Osteocyte (in vitro differentiated cells): ENCODE results near the gene HLCS. TPM values are rescaled to one million over a fixed set of nuclear protein-coding genes. Genes with fewer than 3 reads are reported as not detected.

Experiments used
- DNase-seq: peaks from one replicate; pipeline ENCODE4 v3.0.0; 2021; ENCODE audit warnings: mixed read lengths; ENCODE audit not compliant: unreplicated experiment; ENCODE audit errors: extremely low spot score
- H3K27ac Mint-ChIP-seq: one replicate; pipeline ENCODE4 v1.8.0; 2021; ENCODE audit warnings: mild to moderate bottlenecking, mixed read lengths; ENCODE audit not compliant: unreplicated experiment
- H3K27me3 Mint-ChIP-seq: one replicate; pipeline ENCODE4 v1.8.0; 2021; ENCODE audit warnings: mixed read lengths; ENCODE audit not compliant: unreplicated experiment
- H3K36me3 Mint-ChIP-seq: one replicate; pipeline ENCODE4 v1.8.0; 2021; ENCODE audit warnings: mixed read lengths; ENCODE audit not compliant: unreplicated experiment
- H3K4me1 Mint-ChIP-seq: one replicate; pipeline ENCODE4 v1.8.0; 2021; ENCODE audit warnings: mixed read lengths; ENCODE audit not compliant: unreplicated experiment
- H3K4me3 Mint-ChIP-seq: one replicate; pipeline ENCODE4 v1.8.0; 2021; ENCODE audit warnings: mild to moderate bottlenecking, moderate library complexity, mixed read lengths; ENCODE audit not compliant: unreplicated experiment
- H3K9me3 Mint-ChIP-seq: one replicate; pipeline ENCODE4 v1.8.0; 2021; ENCODE audit warnings: mixed read lengths; ENCODE audit not compliant: unreplicated experiment
- total RNA-seq: library from RNA; stranded (reverse); gene quantifications from 2 replicates; pipeline ENCODE4 v1.2.1, GENCODE V29; 2021
- TF ChIP-seq, protein P1 (sequence below): fragments of 200-600 bp; sonication (generic); IDR thresholded peaks from 2 replicates; pipeline ENCODE4 v1.5.0; 2021; ENCODE audit warnings: antibody characterized with exemption, mild to moderate bottlenecking, moderate library complexity

The HLCS gene
- total RNA-seq, 1 donor from 2014 or later: 26.7 TPM

DNA sequence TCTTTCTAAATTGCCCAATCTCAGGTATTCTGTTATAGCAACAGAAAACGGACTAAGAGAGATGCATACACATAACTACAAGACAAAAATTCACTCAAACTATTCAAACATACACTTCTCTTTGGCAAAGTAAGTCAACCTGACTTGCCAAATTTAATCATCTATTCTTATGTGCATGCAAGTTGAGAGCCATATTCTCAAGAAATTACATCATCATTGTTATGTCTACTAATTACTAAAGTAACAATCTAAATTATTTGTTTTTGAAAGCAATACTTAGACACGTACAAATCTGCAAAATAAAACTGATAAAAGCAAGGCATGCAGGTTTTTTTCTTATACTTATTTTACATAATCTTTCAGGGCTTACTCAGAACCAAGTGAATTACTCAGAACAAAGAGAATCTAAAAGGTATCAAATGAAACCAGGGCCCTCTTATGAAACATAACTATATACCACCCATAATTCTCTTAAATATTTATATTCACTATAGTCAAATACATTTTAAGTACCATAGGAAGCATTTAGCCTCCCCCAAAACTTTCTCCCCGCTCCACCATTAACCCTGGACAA lies 62.3 kb downstream of the HLCS start:
- no peak overlapping the region for H3K4me3 Mint-ChIP-seq
- no peak overlapping the region for H3K27ac Mint-ChIP-seq
- peaks cover 25% of the 10 kb centered on the region for H3K4me1 Mint-ChIP-seq
- H3K9me3 Mint-ChIP-seq: no peaks in the 10 kb centered on the region
- TF ChIP-seq, protein P1, sequence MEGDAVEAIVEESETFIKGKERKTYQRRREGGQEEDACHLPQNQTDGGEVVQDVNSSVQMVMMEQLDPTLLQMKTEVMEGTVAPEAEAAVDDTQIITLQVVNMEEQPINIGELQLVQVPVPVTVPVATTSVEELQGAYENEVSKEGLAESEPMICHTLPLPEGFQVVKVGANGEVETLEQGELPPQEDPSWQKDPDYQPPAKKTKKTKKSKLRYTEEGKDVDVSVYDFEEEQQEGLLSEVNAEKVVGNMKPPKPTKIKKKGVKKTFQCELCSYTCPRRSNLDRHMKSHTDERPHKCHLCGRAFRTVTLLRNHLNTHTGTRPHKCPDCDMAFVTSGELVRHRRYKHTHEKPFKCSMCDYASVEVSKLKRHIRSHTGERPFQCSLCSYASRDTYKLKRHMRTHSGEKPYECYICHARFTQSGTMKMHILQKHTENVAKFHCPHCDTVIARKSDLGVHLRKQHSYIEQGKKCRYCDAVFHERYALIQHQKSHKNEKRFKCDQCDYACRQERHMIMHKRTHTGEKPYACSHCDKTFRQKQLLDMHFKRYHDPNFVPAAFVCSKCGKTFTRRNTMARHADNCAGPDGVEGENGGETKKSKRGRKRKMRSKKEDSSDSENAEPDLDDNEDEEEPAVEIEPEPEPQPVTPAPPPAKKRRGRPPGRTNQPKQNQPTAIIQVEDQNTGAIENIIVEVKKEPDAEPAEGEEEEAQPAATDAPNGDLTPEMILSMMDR: no peak
- no peaks in the 10 kb centered on the region for H3K27me3 Mint-ChIP-seq
- DNase-seq: no peak
- peaks cover 10% of the 10 kb centered on the region for H3K36me3 Mint-ChIP-seq

DNA sequence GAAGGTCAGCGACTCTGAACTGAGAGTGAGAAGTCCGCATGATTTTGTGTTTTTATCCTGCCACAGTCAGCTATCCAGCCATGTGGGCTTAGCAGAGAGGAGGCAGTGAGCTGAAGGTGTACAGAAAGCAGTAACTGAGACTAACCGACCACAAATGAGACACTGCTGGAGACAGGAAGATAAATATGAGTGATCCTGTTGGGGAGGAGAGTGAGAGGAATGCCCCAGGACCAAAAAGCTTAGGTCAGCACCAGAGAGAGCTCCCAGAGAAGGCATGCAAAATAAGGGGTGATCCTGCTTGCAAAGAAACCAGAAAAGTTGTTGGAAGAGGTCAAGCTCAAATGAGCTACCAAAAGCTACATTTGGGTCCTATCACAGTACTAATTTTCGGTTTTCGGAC lies 63.7 kb downstream of the HLCS start:
- H3K4me3 Mint-ChIP-seq: no peak overlapping the region
- no peaks in the 10 kb centered on the region for H3K27me3 Mint-ChIP-seq
- TF ChIP-seq, protein P1: no peak
- H3K9me3 Mint-ChIP-seq: no peaks in the 10 kb centered on the region
- H3K36me3 Mint-ChIP-seq: peaks cover 3% of the 10 kb centered on the region
- peak overlapping the region; percentile 16 for H3K27ac Mint-ChIP-seq
- no peak for DNase-seq
- peaks cover 16% of the 10 kb centered on the region for H3K4me1 Mint-ChIP-seq

DNA sequence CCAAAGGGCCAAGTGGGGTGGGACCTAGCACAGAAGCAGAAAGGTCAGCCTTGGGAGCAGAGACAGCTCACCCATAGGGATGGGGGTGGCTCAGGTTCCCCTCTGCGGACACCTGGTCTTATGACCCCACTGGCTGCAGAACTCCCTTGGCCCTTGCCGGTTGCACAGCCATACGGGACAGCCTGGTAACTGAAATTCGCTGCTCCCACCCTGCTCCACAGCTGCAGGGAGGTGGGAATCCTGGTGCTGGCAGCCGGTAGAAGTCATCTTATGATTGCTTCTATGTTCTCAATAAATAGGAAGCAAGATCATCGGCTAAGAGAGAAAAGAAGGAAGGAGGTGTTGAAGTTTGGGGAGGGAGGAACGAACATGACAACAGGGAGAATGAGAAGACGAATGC lies 64.1 kb downstream of the HLCS start:
- Mint-ChIP-seq H3K4me1 (peaks cover 13% of the 10 kb centered on the region), H3K27me3 (no peaks in the 10 kb centered on the region), H3K27ac (peak overlapping the region; percentile 16), H3K9me3 (no peaks in the 10 kb centered on the region), H3K4me3 (no peak overlapping the region), H3K36me3 (peaks cover 5% of the 10 kb centered on the region)
- DNase-seq: peak; percentile 59
- TF ChIP-seq, protein P1: no peak

DNA sequence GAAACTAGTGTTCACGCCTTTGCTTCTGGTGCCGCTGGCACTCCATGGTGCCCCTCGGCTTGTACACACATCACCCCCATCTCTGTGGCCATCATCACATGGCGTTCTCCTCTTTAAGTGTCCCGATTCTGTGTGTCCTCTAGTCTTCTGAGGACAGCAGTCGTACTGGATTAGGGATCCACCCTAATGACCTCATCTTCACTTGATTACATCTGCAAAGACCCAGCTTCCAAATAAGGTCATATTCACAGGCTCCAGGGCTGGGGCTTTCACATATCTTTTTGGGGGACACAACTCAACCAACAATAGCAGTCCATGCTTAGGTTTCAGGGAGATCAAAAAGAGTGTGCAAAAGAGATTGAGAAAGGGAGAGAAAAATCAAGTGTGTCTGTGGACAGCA lies 64.9 kb downstream of the HLCS start:
- peaks cover 13% of the 10 kb centered on the region for H3K4me1 Mint-ChIP-seq
- no peak overlapping the region for H3K4me3 Mint-ChIP-seq

DNA sequence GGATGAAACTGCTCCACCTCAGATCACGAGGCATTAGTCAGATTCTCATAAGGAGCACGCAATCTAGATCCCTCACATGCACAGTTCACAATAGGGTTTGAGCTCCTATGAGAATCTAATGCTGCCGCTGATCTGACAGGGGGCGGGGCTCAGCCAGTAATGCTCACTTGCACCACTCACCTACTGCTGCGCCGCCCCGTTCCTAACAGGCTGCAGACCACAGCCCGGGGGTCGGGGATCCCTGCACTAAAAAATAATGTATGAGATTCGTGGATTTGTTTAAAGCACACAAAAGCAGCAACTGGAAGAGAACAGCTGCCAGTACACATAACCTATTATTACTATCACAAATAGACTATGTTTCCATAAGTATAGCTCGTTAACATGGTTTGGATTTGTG lies 72.9 kb downstream of the HLCS start:
- Mint-ChIP-seq H3K27me3 (no peaks in the 10 kb centered on the region), H3K27ac (no peak overlapping the region), H3K4me1 (no peaks in the 10 kb centered on the region), H3K36me3 (peaks cover 34% of the 10 kb centered on the region), H3K9me3 (no peaks in the 10 kb centered on the region), H3K4me3 (no peak overlapping the region)
- DNase-seq: peak; percentile 68
- TF ChIP-seq, protein P1: no peak

More for the DNA sequence above, 64.9 kb downstream of the HLCS start:
- Mint-ChIP-seq H3K9me3 (no peaks in the 10 kb centered on the region), H3K27me3 (no peaks in the 10 kb centered on the region), H3K36me3 (peaks cover 9% of the 10 kb centered on the region), H3K27ac (no peak overlapping the region)
- DNase-seq: peak; percentile 60
- TF ChIP-seq, protein P1: no peak
